Ishikawa (cell line): ENCODE results near the gene MOB1A.

ENCODE experiments used
- EGR1 ChIP-seq: IDR thresholded peaks from 2 replicates; pipeline ENCODE4 v1.6.1; 2012
- RAD21 ChIP-seq: IDR thresholded peaks from 2 replicates; pipeline ENCODE4 v1.6.1; 2012; ENCODE audit warnings: low read depth
- TF ChIP-seq, protein P1 (sequence below): IDR thresholded peaks from 2 replicates; pipeline ENCODE4 v1.6.1; 2012

GRCh38 chr2:74162951-74163350 is 15.7 kb downstream of the MOB1A start:
- no peak for TF ChIP-seq EGR1
- no peak for TF ChIP-seq RAD21
- TF ChIP-seq, protein P1, sequence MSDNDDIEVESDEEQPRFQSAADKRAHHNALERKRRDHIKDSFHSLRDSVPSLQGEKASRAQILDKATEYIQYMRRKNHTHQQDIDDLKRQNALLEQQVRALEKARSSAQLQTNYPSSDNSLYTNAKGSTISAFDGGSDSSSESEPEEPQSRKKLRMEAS: no peak
